IMR-90 (cell line): ENCODE results near the gene BMP7. TPM values are rescaled to one million over a fixed set of nuclear protein-coding genes. Genes with fewer than 3 reads are reported as not detected.

Source experiments
- ATAC-seq: fragments of 200-7000 bp; cut with Tn5 transposase; 2 replicates; pipeline ENCODE4 v1.9.1; 2020; ENCODE audit warnings: low read depth, mild to moderate bottlenecking, moderate library complexity
- BruUV-seq: library from RNA; stranded (reverse); fragments of 400-500 nt; replicated peaks from 2 replicates; lab custom pipeline; 2021; lab: Mats Ljungman, UMichigan
- CTCF ChIA-PET: fragments of 300-600 bp; formaldehyde crosslinking; extraction: SDS; loops from one replicate; lab custom pipeline; 2021; ENCODE audit warnings: antibody characterized with exemption; lab: Yijun Ruan, JAX
- POLR2A ChIA-PET: fragments of 300-600 bp; sonication (Branson Sonifier 250); formaldehyde crosslinking; loops from one replicate; lab custom pipeline; 2022; ENCODE audit warnings: antibody characterized with exemption; ENCODE audit not compliant: unreplicated experiment; lab: Charles Lee
- DNase-seq: peaks from one replicate; pipeline ENCODE4 v3.0.0; 2013
- H2AFZ ChIP-seq: replicated peaks from 2 replicates; pipeline ENCODE3; 2013; ENCODE audit warnings: low read length, mild to moderate bottlenecking; ENCODE audit not compliant: poor library complexity
- H2AK5ac ChIP-seq: 2 replicates; pipeline ENCODE4 v1.6.1; 2013; ENCODE audit warnings: low read depth, low read length, inconsistent platforms
- H2AK9ac ChIP-seq: replicated peaks from 2 replicates; pipeline ENCODE3; 2013; ENCODE audit warnings: mild to moderate bottlenecking, low read depth, low read length, moderate library complexity; ENCODE audit not compliant: poor library complexity
- H2BK120ac ChIP-seq: 2 replicates; pipeline ENCODE4 v1.6.1; 2013; ENCODE audit warnings: low read depth, low read length, inconsistent platforms
- H2BK15ac ChIP-seq: 3 replicates; pipeline ENCODE4 v1.6.1; 2013; ENCODE audit warnings: low read depth, low read length, inconsistent platforms
- H2BK20ac ChIP-seq: 2 replicates; pipeline ENCODE4 v1.6.1; 2013; ENCODE audit warnings: low read depth, mild to moderate bottlenecking, inconsistent platforms, low read length, moderate library complexity
- H2BK5ac ChIP-seq: 2 replicates; pipeline ENCODE4 v1.6.1; 2013; ENCODE audit warnings: mild to moderate bottlenecking, low read depth, low read length, inconsistent platforms; ENCODE audit not compliant: poor library complexity, severe bottlenecking
- H3K14ac ChIP-seq: replicated peaks from 2 replicates; pipeline ENCODE4 v1.6.1; 2013; ENCODE audit warnings: low read depth, low read length, inconsistent platforms
- H3K18ac ChIP-seq: 2 replicates; pipeline ENCODE4 v1.6.1; 2013; ENCODE audit warnings: low read depth, low read length, control low read depth
- H3K23ac ChIP-seq: 2 replicates; pipeline ENCODE4 v1.6.1; 2013; ENCODE audit warnings: low read depth, low read length, inconsistent platforms
- H3K27ac ChIP-seq: 2 replicates; pipeline ENCODE4 v1.5.1; 2013; ENCODE audit warnings: mild to moderate bottlenecking, control low read depth, low read length; ENCODE audit not compliant: insufficient read depth
- H3K27me3 ChIP-seq: 2 replicates; pipeline ENCODE4 v1.6.1; 2013; ENCODE audit warnings: low read length; ENCODE audit not compliant: control insufficient read depth, insufficient read depth
- H3K36me3 ChIP-seq: 2 replicates; pipeline ENCODE4 v1.6.1; 2013; ENCODE audit warnings: low read length, mixed read lengths; ENCODE audit not compliant: control insufficient read depth, insufficient read depth
- H3K4ac ChIP-seq: 2 replicates; pipeline ENCODE4 v1.6.1; 2013; ENCODE audit warnings: low read depth, low read length, inconsistent platforms
- H3K4me1 ChIP-seq: 2 replicates; pipeline ENCODE4 v1.6.1; 2013; ENCODE audit warnings: low read length, mixed read lengths; ENCODE audit not compliant: control insufficient read depth, insufficient read depth
- H3K4me2 ChIP-seq: 2 replicates; pipeline ENCODE4 v1.6.1; 2013; ENCODE audit warnings: low read depth, mild to moderate bottlenecking, control low read depth, low read length, moderate library complexity
- H3K4me3 ChIP-seq: 2 replicates; pipeline ENCODE4 v1.5.1; 2013; ENCODE audit warnings: low read depth, mild to moderate bottlenecking, control low read depth, low read length, moderate library complexity; ENCODE audit not compliant: insufficient read depth
- H3K56ac ChIP-seq: 2 replicates; pipeline ENCODE4 v1.6.1; 2013; ENCODE audit warnings: low read length, inconsistent platforms; ENCODE audit not compliant: insufficient read depth; ENCODE audit errors: extremely low read depth
- H3K79me1 ChIP-seq, 2 experiments: 2 replicates each; pipeline ENCODE4 v1.6.1; 2013; ENCODE audit warnings: low read length in 2 of 2, inconsistent platforms in 1 of 2, low read depth in 1 of 2
- H3K9ac ChIP-seq: 2 replicates; pipeline ENCODE4 v1.6.1; 2013; ENCODE audit warnings: low read depth, low read length, control low read depth
- H3K9me1 ChIP-seq: 2 replicates; pipeline ENCODE4 v1.6.1; 2013; ENCODE audit warnings: low read length, inconsistent platforms; ENCODE audit not compliant: insufficient read depth
- H3K9me3 ChIP-seq: 2 replicates; pipeline ENCODE4 v1.6.1; 2013; ENCODE audit warnings: low read length; ENCODE audit not compliant: control insufficient read depth, insufficient read depth
- H4K20me1 ChIP-seq: 2 replicates; pipeline ENCODE4 v1.6.1; 2013; ENCODE audit warnings: low read length, inconsistent platforms; ENCODE audit not compliant: insufficient read depth
- H4K5ac ChIP-seq: 2 replicates; pipeline ENCODE4 v1.6.1; 2013; ENCODE audit warnings: mild to moderate bottlenecking, low read depth, low read length, control low read depth
- H4K8ac ChIP-seq, 2 experiments: 2 replicates each; pipeline ENCODE4 v1.6.1; 2013; ENCODE audit warnings: low read depth in 2 of 2, low read length in 2 of 2, control low read depth in 1 of 2, inconsistent platforms in 1 of 2
- H4K91ac ChIP-seq: 2 replicates; pipeline ENCODE4 v1.6.1; 2013; ENCODE audit warnings: low read depth, low read length, inconsistent platforms; ENCODE audit not compliant: insufficient read depth
- BHLHE40 ChIP-seq: fragments of 150-350 bp; IDR thresholded peaks from 2 replicates; pipeline ENCODE4 v1.6.1; 2016; ENCODE audit warnings: mild to moderate bottlenecking, low read depth, low read length
- CEBPB ChIP-seq: IDR thresholded peaks from 2 replicates; pipeline ENCODE4 v1.6.1; 2012; ENCODE audit warnings: low read depth, low read length, improper control_type of control experiment
- CHD1 ChIP-seq: IDR thresholded peaks from 2 replicates; pipeline ENCODE4 v1.6.1; 2012; ENCODE audit warnings: low read depth, low read length, improper control_type of control experiment
- CTCF ChIP-seq: conservative IDR thresholded peaks from 2 replicates; pipeline ENCODE4 v1.5.1; 2012; ENCODE audit warnings: mild to moderate bottlenecking, low read depth, low read length, improper control_type of control experiment
- ELK1 ChIP-seq: fragments of 150-350 bp; IDR thresholded peaks from 2 replicates; pipeline ENCODE4 v1.6.1; 2016; ENCODE audit warnings: low read depth, mild to moderate bottlenecking, low read length, moderate library complexity, borderline replicate concordance
- FOS ChIP-seq: fragments of 150-350 bp; IDR thresholded peaks from 2 replicates; pipeline ENCODE4 v1.6.1; 2016; ENCODE audit warnings: low read depth, low read length
- MAFK ChIP-seq: IDR thresholded peaks from 2 replicates; pipeline ENCODE4 v1.6.1; 2012; ENCODE audit warnings: low read depth, low read length, improper control_type of control experiment
- MAZ ChIP-seq: IDR thresholded peaks from 2 replicates; pipeline ENCODE4 v1.6.1; 2012; ENCODE audit warnings: low read depth, mild to moderate bottlenecking, low read length, improper control_type of control experiment, moderate library complexity, borderline replicate concordance
- MXI1 ChIP-seq: IDR thresholded peaks from 2 replicates; pipeline ENCODE4 v1.6.1; 2012; ENCODE audit warnings: low read depth, mild to moderate bottlenecking, low read length, moderate library complexity, borderline replicate concordance
- NFE2L2 ChIP-seq: fragments of 150-350 bp; IDR thresholded peaks from 2 replicates; pipeline ENCODE4 v1.6.1; 2016; ENCODE audit warnings: low read depth, mild to moderate bottlenecking, low read length
- POLR2A ChIP-seq: IDR thresholded peaks from 2 replicates; pipeline ENCODE4 v1.6.1; 2012; ENCODE audit warnings: mild to moderate bottlenecking, low read depth, low read length
- RAD21 ChIP-seq: IDR thresholded peaks from 2 replicates; pipeline ENCODE4 v1.6.1; 2012; ENCODE audit warnings: low read length, improper control_type of control experiment
- RCOR1 ChIP-seq: IDR thresholded peaks from 2 replicates; pipeline ENCODE4 v1.6.1; 2012; ENCODE audit warnings: mild to moderate bottlenecking, low read length, improper control_type of control experiment; ENCODE audit not compliant: insufficient replicate concordance
- RFX5 ChIP-seq: IDR thresholded peaks from 2 replicates; pipeline ENCODE4 v1.8.0; 2012; ENCODE audit warnings: low read depth, mild to moderate bottlenecking, low read length, moderate library complexity
- SMC3 ChIP-seq: fragments of 150-350 bp; IDR thresholded peaks from 2 replicates; pipeline ENCODE4 v1.6.1; 2016; ENCODE audit warnings: low read depth, mild to moderate bottlenecking, antibody characterized with exemption, low read length, moderate library complexity
- USF2 ChIP-seq: fragments of 150-350 bp; IDR thresholded peaks from 2 replicates; pipeline ENCODE4 v1.6.1; 2017; ENCODE audit warnings: mild to moderate bottlenecking, antibody characterized with exemption, low read length, low read depth
- WGBS, 2 experiments: methylation state at CpG; one replicate each; pipeline versions ENCODE4 v1.1.5 to v1.1.7; 2013; ENCODE audit warnings: missing lambda C conversion rate in 2 of 2; ENCODE audit not compliant: insufficient read length in 1 of 2; ENCODE audit errors: extremely low coverage in 2 of 2; 5-methylcytosine and 5-hydroxymethylcytosine counted together
- dilution Hi-C: fragments of 300-500 bp; cut with HindIII; formaldehyde crosslinking; loops from one replicate; pipeline ENCODE4 v1.14.3; 2018; ENCODE audit warnings: low sequenced_read_pairs; ENCODE audit not compliant: unreplicated experiment
- in situ Hi-C: fragments of 300-500 bp; cut with MboI; formaldehyde crosslinking; loops from 3 replicates; pipeline ENCODE4 v1.14.3; 2019; ENCODE audit warnings: low sequenced_read_pairs, inconsistent platforms, mixed read lengths
- intact Hi-C: fragments of 100-400 bp; cut with micrococcal nuclease; formaldehyde crosslinking; loops from 2 replicates; pipeline ENCODE4 v1.10.0; 2022
- polyA plus RNA-seq, 3 experiments: library from polyadenylated mRNA; depleted of rRNA; stranded (reverse); fragments of >200 nt; gene quantifications; 2 replicates each; pipeline ENCODE4 v1.2.3, GENCODE V29; 2012; ENCODE audit warnings: low replicate concordance in 1 of 3
- total RNA-seq: library from RNA; depleted of rRNA; stranded (reverse); fragments of >200 nt; gene quantifications from 2 replicates; pipeline ENCODE4 v1.2.3, GENCODE V29; 2012

BMP7 gene
- total and polyA plus RNA-seq, 2 of the 4 experiments (the other 2 are of a cell fraction), result not detected

- H4K91ac ChIP-seq, result no peak overlapping the region
- H2BK20ac ChIP-seq, result no peak overlapping the region
- ATAC-seq (no peak), DNase-seq (no peak)
- intact Hi-C loops, result no loop called here
- H3K56ac ChIP-seq, result no peak overlapping the region
- dilution Hi-C loops, result no loop called here
- no peak overlapping the region for H2AFZ ChIP-seq
- H3K4me3 ChIP-seq, result no peak overlapping the region
- H4K20me1 ChIP-seq, result no peaks in the 10 kb centered on the region
- no peak overlapping the region for H3K23ac ChIP-seq
- no peak overlapping the region for H2BK5ac ChIP-seq
- H3K9me3 ChIP-seq, result peaks cover 17% of the 10 kb centered on the region
- H4K5ac ChIP-seq, result no peak overlapping the region
- H3K4me2 ChIP-seq, result no peak overlapping the region
- no peaks in the 10 kb centered on the region for H3K79me1 ChIP-seq
- ChIA-PET POLR2A (no interaction called here), CTCF (no interaction called here)
- WGBS, 2 experiments, result no CpG with 5 or more reads among the region's 9 CpGs
- H3K27me3 ChIP-seq, result no peaks in the 10 kb centered on the region
- no peak overlapping the region for H2AK9ac ChIP-seq
- no peak overlapping the region for H2BK120ac ChIP-seq
- H3K4ac ChIP-seq, result no peak overlapping the region
- H2AK5ac ChIP-seq, result no peak overlapping the region
- no peak overlapping the region for H3K27ac ChIP-seq
- no peak overlapping the region for H4K8ac ChIP-seq
- H3K14ac ChIP-seq, result no peak overlapping the region
- H3K4me1 ChIP-seq, result no peaks in the 10 kb centered on the region
- no peaks in the 10 kb centered on the region for H3K36me3 ChIP-seq
- no peak overlapping the region for H3K9ac ChIP-seq
- H3K18ac ChIP-seq, result no peak overlapping the region
- no peak overlapping the region for H2BK15ac ChIP-seq
- H3K9me1 ChIP-seq, result no peaks in the 10 kb centered on the region
- in situ Hi-C loops, result no loop called here
- BruUV-seq, result no TSS peak
- TF ChIP-seq BHLHE40 (no peak), USF2 (no peak), MAZ (no peak), POLR2A (no peak), ELK1 (no peak), RAD21 (no peak), MXI1 (no peak), RCOR1 (no peak), NFE2L2 (no peak), RFX5 (no peak), CTCF (no peak), SMC3 (no peak), CHD1 (no peak), CEBPB (no peak), MAFK (no peak), FOS (no peak)
Measured at GRCh38 chr20:57217802-57218201, 48.6 kb downstream of the BMP7 start.
